Effector memory CD4-positive, alpha-beta T cell (primary cell): ENCODE measurements around the gene BTBD1.
"Not testable (repeated sequence)": the region's sequence is repeated elsewhere in the genome, so short reads cannot be mapped to it uniquely, and the experiment has no call there.

ENCODE experiments used
- DNase-seq, 3 donors: peaks; one replicate each; pipeline ENCODE4 v3.0.0-alpha.2; 2020
- H3K27ac ChIP-seq: 2 replicates; pipeline ENCODE4 v1.7.0; 2013; ENCODE audit warnings: mild to moderate bottlenecking, low read length, moderate library complexity; ENCODE audit not compliant: insufficient read depth, poor library complexity, severe bottlenecking
- H3K27me3 ChIP-seq: replicated peaks from 2 replicates; pipeline ENCODE4 v1.7.0; 2013; ENCODE audit warnings: mild to moderate bottlenecking, low read length; ENCODE audit not compliant: insufficient read depth, control insufficient read depth, poor library complexity, severe bottlenecking
- H3K36me3 ChIP-seq: 2 replicates; pipeline ENCODE4 v1.7.0; 2013; ENCODE audit warnings: mild to moderate bottlenecking, low read length, moderate library complexity; ENCODE audit not compliant: control insufficient read depth, insufficient read depth
- H3K4me1 ChIP-seq: 2 replicates; pipeline ENCODE4 v1.7.0; 2013; ENCODE audit warnings: low read length, mild to moderate bottlenecking; ENCODE audit not compliant: control insufficient read depth, insufficient read depth, poor library complexity, severe bottlenecking
- H3K4me3 ChIP-seq: 2 replicates; pipeline ENCODE4 v1.7.0; 2013; ENCODE audit warnings: low read length, low read depth, mild to moderate bottlenecking; ENCODE audit not compliant: insufficient read depth, poor library complexity, severe bottlenecking
- H3K9me3 ChIP-seq: 2 replicates; pipeline ENCODE4 v1.7.0; 2013; ENCODE audit warnings: mild to moderate bottlenecking, low read length, moderate library complexity; ENCODE audit not compliant: control insufficient read depth

The BTBD1 gene

GRCh38 chr15:83098079-83098478, 31.0 kb upstream of the BTBD1 start:
- Histone ChIP-seq H3K27me3 (no peaks in the 10 kb centered on the region), H3K36me3 (no peaks in the 10 kb centered on the region), H3K4me1 (no peaks in the 10 kb centered on the region), H3K9me3 (no peaks in the 10 kb centered on the region), H3K27ac (no peak overlapping the region), H3K4me3 (no peak overlapping the region)
- DNase-seq = no peak

- H3K4me1 ChIP-seq = no peaks in the 10 kb centered on the region
- H3K4me3 ChIP-seq = no peak overlapping the region
- no peaks in the 10 kb centered on the region for H3K9me3 ChIP-seq
- no peaks in the 10 kb centered on the region for H3K27me3 ChIP-seq
- no peak overlapping the region for H3K27ac ChIP-seq
- DNase-seq = no peak
- no peaks in the 10 kb centered on the region for H3K36me3 ChIP-seq
Measured at GRCh38 chr15:83094583-83094982, 27.5 kb upstream of the BTBD1 start.

- no peak for DNase-seq
- no peak overlapping the region for H3K4me3 ChIP-seq
- H3K27ac ChIP-seq = no peak overlapping the region
- H3K36me3 ChIP-seq = no peaks in the 10 kb centered on the region
- H3K4me1 ChIP-seq = no peaks in the 10 kb centered on the region
- H3K27me3 ChIP-seq = no peaks in the 10 kb centered on the region
- H3K9me3 ChIP-seq = no peaks in the 10 kb centered on the region
Measured at GRCh38 chr15:83092309-83092976, 25.4 kb upstream of the BTBD1 start.

- H3K4me3 ChIP-seq, H3K27me3 ChIP-seq, H3K36me3 ChIP-seq, H3K27ac ChIP-seq, H3K9me3 ChIP-seq, H3K4me1 ChIP-seq, DNase-seq: not testable (repeated sequence)
Measured at GRCh38 chr15:83091965-83092308, 24.9 kb upstream of the BTBD1 start.

- Histone ChIP-seq H3K27me3 (no peaks in the 10 kb centered on the region), H3K4me1 (no peaks in the 10 kb centered on the region)
Measured at GRCh38 chr15:83090465-83090864, 23.4 kb upstream of the BTBD1 start.

GRCh38 chr15:83088876-83089275, 21.8 kb upstream of the BTBD1 start:
- DNase-seq = no peak

More at GRCh38 chr15:83090465-83090864, 23.4 kb upstream of the BTBD1 start:
- Histone ChIP-seq H3K9me3 (no peaks in the 10 kb centered on the region), H3K36me3 (no peaks in the 10 kb centered on the region), H3K27ac (no peak overlapping the region), H3K4me3 (no peak overlapping the region)
- DNase-seq = no peak

GRCh38 chr15:83087576-83087975, 20.5 kb upstream of the BTBD1 start:
- no peak overlapping the region for H3K4me3 ChIP-seq
- no peaks in the 10 kb centered on the region for H3K27me3 ChIP-seq
- H3K27ac ChIP-seq = no peak overlapping the region
- H3K36me3 ChIP-seq = no peaks in the 10 kb centered on the region
- DNase-seq = no peak
- no peaks in the 10 kb centered on the region for H3K4me1 ChIP-seq
- H3K9me3 ChIP-seq = no peaks in the 10 kb centered on the region

More at GRCh38 chr15:83088876-83089275, 21.8 kb upstream of the BTBD1 start:
- Histone ChIP-seq H3K27me3 (no peaks in the 10 kb centered on the region), H3K36me3 (no peaks in the 10 kb centered on the region), H3K4me1 (no peaks in the 10 kb centered on the region), H3K4me3 (no peak overlapping the region), H3K9me3 (no peaks in the 10 kb centered on the region), H3K27ac (no peak overlapping the region)

GRCh38 chr15:83085864-83086552, 19.0 kb upstream of the BTBD1 start:
- DNase-seq, H3K4me3 ChIP-seq, H3K4me1 ChIP-seq, H3K36me3 ChIP-seq, H3K27me3 ChIP-seq, H3K27ac ChIP-seq, H3K9me3 ChIP-seq: not testable (repeated sequence)

GRCh38 chr15:83085461-83085860, 18.4 kb upstream of the BTBD1 start:
- not testable (repeated sequence) for H3K9me3 ChIP-seq, H3K27ac ChIP-seq, H3K4me1 ChIP-seq, H3K27me3 ChIP-seq, H3K4me3 ChIP-seq, H3K36me3 ChIP-seq, DNase-seq

- no peak overlapping the region for H3K27ac ChIP-seq
- H3K4me3 ChIP-seq = no peak overlapping the region
- no peaks in the 10 kb centered on the region for H3K36me3 ChIP-seq
- H3K9me3 ChIP-seq = no peaks in the 10 kb centered on the region
- no peaks in the 10 kb centered on the region for H3K27me3 ChIP-seq
- no peaks in the 10 kb centered on the region for H3K4me1 ChIP-seq
- no peak for DNase-seq
Measured at GRCh38 chr15:83082730-83083386, 15.8 kb upstream of the BTBD1 start.
